Thyroid gland (tissue), 4 donors: Measurements from ENCODE around the gene IHH. TPM values are rescaled to one million over a fixed set of nuclear protein-coding genes. Genes with fewer than 3 reads are reported as not detected.

Experiments
- DNase-seq, 2 donors: peaks; one replicate each; pipeline ENCODE4 v3.0.0-alpha.2; 2019
- H3K27ac ChIP-seq, 3 donors: fragments of 200-600 bp; sonication (generic); 1 replicate in 2 of 3; 2 replicates in 1 of 3; pipeline ENCODE4 v1.5.1; 2016 to 2019; ENCODE audit warnings: mild to moderate bottlenecking in 1 of 3, moderate library complexity in 1 of 3
- H3K27me3 ChIP-seq: fragments of 200-600 bp; sonication (generic); one replicate; pipeline ENCODE4 v1.5.1; 2019
- H3K36me3 ChIP-seq, 2 donors: fragments of 200-600 bp; sonication (generic); one replicate each; pipeline ENCODE4 v1.5.1; 2016 to 2019
- H3K4me1 ChIP-seq, 2 donors: fragments of 200-600 bp; sonication (generic); one replicate each; pipeline ENCODE4 v1.5.1; 2017 to 2019
- H3K4me3 ChIP-seq, 3 donors: fragments of 200-600 bp; sonication (generic); replicated peaks in 1 of 3; 1 replicate in 2 of 3; 2 replicates in 1 of 3; pipeline ENCODE4 v1.5.1; 2016; ENCODE audit warnings: mild to moderate bottlenecking in 1 of 3
- H3K9me3 ChIP-seq: fragments of 200-600 bp; sonication (generic); one replicate; pipeline ENCODE4 v1.5.1; 2017
- POLR2A ChIP-seq, 2 donors: fragments of 450-650 bp; IDR thresholded peaks; one replicate each; pipeline ENCODE4 v1.6.1; 2017; ENCODE audit warnings: antibody characterized with exemption in 2 of 2, mild to moderate bottlenecking in 2 of 2, moderate library complexity in 1 of 2
- WGBS, 2 donors: methylation state at CpG; one replicate each; pipeline ENCODE4 v1.1.5; 2017; 5-methylcytosine and 5-hydroxymethylcytosine counted together
- intact Hi-C: fragments of 100-400 bp; cut with DNase I; formaldehyde crosslinking; loops from one replicate; pipeline ENCODE4 v1.15.1; 2023
- total RNA-seq, 4 donors: library from RNA; depleted of rRNA; stranded (reverse); fragments of >200 nt; gene quantifications; one replicate each; pipeline ENCODE4 v1.2.3, GENCODE V29; 2016
- TF ChIP-seq, protein P1 (sequence below), 6 experiments: fragments of 200-600 bp in 3 of 6; fragments of 450-650 bp in 3 of 6; sonication (generic) in 3 of 6; IDR thresholded peaks; one replicate each; pipeline ENCODE4 v1.5.1; 2016 to 2019; ENCODE audit warnings: antibody characterized with exemption in 6 of 6, mild to moderate bottlenecking in 2 of 6, inconsistent platforms in 1 of 6, moderate library complexity in 1 of 6

IHH gene
- total RNA-seq, 4 donors from 2014 or later = 0.34 TPM; not detected in 3

DNA sequence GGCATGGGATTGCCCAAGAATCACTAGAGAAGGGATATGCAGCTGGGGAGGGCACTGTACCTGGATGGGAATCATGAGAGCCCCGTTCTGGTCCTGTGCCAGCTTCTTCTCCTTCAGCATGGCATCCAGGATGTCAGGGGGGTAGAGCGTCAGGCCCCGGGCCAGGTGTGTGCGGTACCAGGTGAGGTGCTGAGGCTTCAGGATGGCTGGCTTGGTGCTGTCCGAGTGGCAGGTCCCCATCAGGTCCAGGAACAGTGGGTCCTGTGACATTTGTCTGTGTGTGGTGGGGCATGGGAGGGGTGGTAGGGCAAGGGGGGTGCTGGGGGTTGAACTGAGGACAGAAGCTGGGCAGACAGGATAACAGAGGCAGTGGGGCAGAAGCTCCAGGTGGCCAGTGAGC lies 32.6 kb downstream of the IHH start:
- DNase-seq = no peak
- Histone ChIP-seq H3K27me3 (no peaks in the 10 kb centered on the region), H3K27ac (no peak overlapping the region), H3K4me3 (no peak overlapping the region), H3K4me1 (no peaks in the 10 kb centered on the region), H3K36me3 (no peaks in the 10 kb centered on the region), H3K9me3 (no peaks in the 10 kb centered on the region)
- 78 to 88% methylated on average over 4 to 5 of the region's 5 CpGs for WGBS, 2 donors
- TF ChIP-seq, protein P1, sequence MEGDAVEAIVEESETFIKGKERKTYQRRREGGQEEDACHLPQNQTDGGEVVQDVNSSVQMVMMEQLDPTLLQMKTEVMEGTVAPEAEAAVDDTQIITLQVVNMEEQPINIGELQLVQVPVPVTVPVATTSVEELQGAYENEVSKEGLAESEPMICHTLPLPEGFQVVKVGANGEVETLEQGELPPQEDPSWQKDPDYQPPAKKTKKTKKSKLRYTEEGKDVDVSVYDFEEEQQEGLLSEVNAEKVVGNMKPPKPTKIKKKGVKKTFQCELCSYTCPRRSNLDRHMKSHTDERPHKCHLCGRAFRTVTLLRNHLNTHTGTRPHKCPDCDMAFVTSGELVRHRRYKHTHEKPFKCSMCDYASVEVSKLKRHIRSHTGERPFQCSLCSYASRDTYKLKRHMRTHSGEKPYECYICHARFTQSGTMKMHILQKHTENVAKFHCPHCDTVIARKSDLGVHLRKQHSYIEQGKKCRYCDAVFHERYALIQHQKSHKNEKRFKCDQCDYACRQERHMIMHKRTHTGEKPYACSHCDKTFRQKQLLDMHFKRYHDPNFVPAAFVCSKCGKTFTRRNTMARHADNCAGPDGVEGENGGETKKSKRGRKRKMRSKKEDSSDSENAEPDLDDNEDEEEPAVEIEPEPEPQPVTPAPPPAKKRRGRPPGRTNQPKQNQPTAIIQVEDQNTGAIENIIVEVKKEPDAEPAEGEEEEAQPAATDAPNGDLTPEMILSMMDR (IDR thresholded peaks at IDR 0.05) = no peak
- intact Hi-C loops = no loop called here

DNA sequence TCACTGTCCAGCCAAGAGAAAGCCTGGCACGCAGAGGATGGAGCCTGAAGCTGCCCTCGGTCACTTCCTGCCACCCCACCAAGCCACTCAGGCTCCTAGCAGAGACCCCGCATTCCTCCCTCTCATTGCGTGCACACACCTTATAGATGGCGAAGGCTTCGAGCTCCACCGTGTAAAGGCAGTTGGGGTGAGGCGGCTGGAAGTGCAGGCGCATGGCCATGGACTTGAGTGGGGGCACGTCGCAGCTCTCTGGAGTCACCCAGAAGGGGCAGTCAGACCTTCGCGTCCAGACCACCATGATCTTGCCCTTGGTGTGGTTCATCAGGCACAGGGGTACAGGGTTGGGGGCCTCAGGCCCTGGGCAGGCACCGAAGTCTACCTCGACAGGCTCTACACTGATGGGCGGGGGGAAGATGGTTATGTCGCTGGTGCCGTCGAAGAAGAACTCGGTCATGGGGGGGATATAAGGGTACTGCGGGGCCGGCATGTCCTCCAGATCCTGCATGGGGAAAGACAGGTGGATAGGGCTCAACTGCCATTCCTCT lies 33.1 kb downstream of the IHH start:
- no peaks in the 10 kb centered on the region for H3K4me1 ChIP-seq
- no peak for DNase-seq
- H3K27me3 ChIP-seq = no peaks in the 10 kb centered on the region
- 91 to 94% methylated on average over 20 to 22 of the region's 22 CpGs for WGBS, 2 donors
- no peak for TF ChIP-seq POLR2A (IDR thresholded peaks at IDR 0.05)
- TF ChIP-seq, protein P1 (IDR thresholded peaks at IDR 0.05) = no peak
- H3K36me3 ChIP-seq = no peaks in the 10 kb centered on the region
- H3K9me3 ChIP-seq = no peaks in the 10 kb centered on the region
- intact Hi-C loops = no loop called here
- no peak overlapping the region for H3K27ac ChIP-seq
- H3K4me3 ChIP-seq = no peak overlapping the region

DNA sequence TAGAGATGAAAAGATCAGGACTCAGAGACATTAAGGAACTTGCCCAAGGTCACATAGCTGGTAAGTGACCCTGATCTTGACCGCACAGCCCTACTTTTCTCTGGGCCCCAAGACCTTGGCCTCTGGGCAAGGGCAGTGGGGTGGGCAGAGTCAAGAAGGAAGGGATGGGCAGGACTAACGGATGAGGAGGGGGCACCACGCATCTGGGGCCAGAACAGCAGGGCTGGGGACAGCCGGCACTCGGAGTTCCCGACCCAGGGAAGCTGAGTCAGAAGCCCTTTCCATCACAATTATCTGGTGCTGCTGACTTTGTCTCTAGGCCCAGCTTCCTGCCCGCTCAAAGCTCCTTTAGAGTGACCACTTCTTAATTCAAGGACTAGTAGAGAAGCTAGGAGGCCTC lies 33.8 kb downstream of the IHH start:
- intact Hi-C loops = no loop called here
- no peak for DNase-seq
- Histone ChIP-seq H3K27ac (no peak overlapping the region), H3K4me3 (no peak overlapping the region), H3K36me3 (no peaks in the 10 kb centered on the region), H3K9me3 (no peaks in the 10 kb centered on the region), H3K4me1 (no peaks in the 10 kb centered on the region), H3K27me3 (no peaks in the 10 kb centered on the region)
- TF ChIP-seq, protein P1 (IDR thresholded peaks at IDR 0.05) = no peak
- no peak for TF ChIP-seq POLR2A (IDR thresholded peaks at IDR 0.05)
- WGBS, 2 donors = 80 to 92% methylated on average over 7 of the region's 7 CpGs

DNA sequence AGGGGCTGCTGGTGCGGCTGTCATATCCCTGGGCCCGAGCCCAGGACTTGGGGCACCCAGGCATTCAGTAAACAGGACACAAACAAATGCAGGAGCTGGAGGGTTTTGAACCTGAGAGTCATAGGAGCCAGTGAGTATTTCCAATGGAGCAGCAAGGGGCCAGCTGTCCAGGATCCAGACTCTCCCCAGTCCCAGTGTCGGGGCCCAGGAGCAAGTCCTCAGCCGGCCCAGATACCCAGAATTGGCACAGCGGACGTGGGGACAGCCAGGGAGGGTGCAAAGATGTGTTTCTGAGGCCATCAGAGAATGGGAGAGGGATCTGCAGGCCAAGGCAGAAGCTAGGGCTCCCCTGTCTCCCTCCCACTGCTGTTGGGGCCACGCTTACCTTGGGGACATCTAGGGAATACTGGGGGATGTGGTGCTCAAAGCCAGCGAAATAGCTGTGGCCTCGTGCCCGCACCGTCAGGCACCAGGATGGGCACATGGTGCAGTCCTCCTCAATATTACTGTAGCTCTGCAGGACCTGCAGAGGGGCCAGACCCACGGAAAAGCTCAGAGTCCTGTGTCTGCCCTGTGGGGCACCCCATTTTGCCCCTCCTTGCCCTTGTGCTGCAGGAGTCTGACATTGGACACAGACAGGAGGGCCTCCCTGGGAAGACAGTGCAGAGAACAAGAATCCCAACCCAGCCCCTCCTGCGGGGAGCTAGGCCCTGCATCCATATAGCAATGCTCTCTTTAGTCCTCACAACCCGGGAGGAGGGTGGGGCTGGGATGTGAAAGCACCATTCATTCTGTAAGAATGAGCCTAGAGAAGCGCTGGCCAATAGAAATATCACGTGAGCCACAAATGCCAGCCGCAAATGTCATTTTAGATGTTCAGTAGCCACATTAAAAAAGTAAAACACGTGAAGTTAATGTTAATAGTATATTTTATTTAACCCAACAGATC lies 34.8 kb downstream of the IHH start:
- intact Hi-C loops = no loop called here
- H3K9me3 ChIP-seq = no peaks in the 10 kb centered on the region
- no peaks in the 10 kb centered on the region for H3K4me1 ChIP-seq
- no peaks in the 10 kb centered on the region for H3K36me3 ChIP-seq
- DNase-seq = no peak
- H3K4me3 ChIP-seq = no peak overlapping the region
- no peaks in the 10 kb centered on the region for H3K27me3 ChIP-seq
- no peak for TF ChIP-seq POLR2A (IDR thresholded peaks at IDR 0.05)
- 84 to 87% methylated on average over 8 to 15 of the region's 18 CpGs for WGBS, 2 donors
- H3K27ac ChIP-seq = no peak overlapping the region

DNA sequence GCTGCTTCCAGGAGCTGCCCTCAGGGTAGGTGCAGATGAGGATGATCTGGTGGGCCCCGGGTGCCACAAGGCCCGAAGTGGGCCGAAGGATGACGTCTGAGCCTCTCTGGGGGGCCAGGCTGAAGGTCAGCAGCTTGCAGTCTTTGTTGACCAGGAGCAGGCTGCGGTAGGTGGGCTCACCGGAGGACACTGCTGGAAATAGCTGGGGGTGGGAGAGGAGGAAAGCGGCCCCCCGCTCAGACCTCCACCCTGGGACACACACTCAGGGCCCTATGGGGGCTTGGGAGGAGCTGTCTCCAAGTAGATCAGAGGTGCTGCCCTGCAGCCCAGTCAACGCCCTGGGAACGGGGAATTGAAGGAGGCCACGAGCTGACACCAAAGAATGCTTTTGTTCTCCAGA lies 36.7 kb downstream of the IHH start:
- Histone ChIP-seq H3K36me3 (no peaks in the 10 kb centered on the region), H3K27me3 (no peaks in the 10 kb centered on the region), H3K4me1 (no peaks in the 10 kb centered on the region), H3K27ac (no peak overlapping the region), H3K4me3 (no peak overlapping the region), H3K9me3 (no peaks in the 10 kb centered on the region)
- intact Hi-C loops = no loop called here
- no peak for DNase-seq
- WGBS, 2 donors = 80 to 87% methylated on average over 11 of the region's 11 CpGs
- TF ChIP-seq, protein P1 (IDR thresholded peaks at IDR 0.05) = no peak
